HEK293 (cell line): ENCODE results near the gene DISC1.

Experiments
- CTCF ChIP-seq: fragments of 450-650 bp; formaldehyde crosslinking; IDR thresholded peaks from 2 replicates; pipeline ENCODE4 v1.5.1; 2016; ENCODE audit warnings: missing biosample characterization, missing genetic modification characterization
- ZNF155 ChIP-seq: fragments of 450-650 bp; formaldehyde crosslinking; IDR thresholded peaks from 2 replicates; pipeline ENCODE4 v1.5.1; 2016; ENCODE audit warnings: missing biosample characterization, missing genetic modification characterization
- ZNF426 ChIP-seq: fragments of 450-650 bp; formaldehyde crosslinking; IDR thresholded peaks from 2 replicates; pipeline ENCODE4 v1.5.1; 2017; ENCODE audit warnings: missing biosample characterization, missing genetic modification characterization, mild to moderate bottlenecking, inconsistent platforms, moderate library complexity

- no peak for TF ChIP-seq CTCF (tag by site-specific recombination)
- no peak for TF ChIP-seq ZNF426 (tag by site-specific recombination)
- TF ChIP-seq ZNF155 (tag by site-specific recombination), result no peak
Measured at GRCh38 chr1:231594749-231595148, 31.8 kb upstream of the DISC1 start.
